Trophoblast cell (in vitro differentiated cells and primary cell): ENCODE data around the gene ETV5.

Experiments
- DNase-seq, 2 donors: peaks; one replicate each; pipeline ENCODE4 v3.0.0-alpha.2; 2016
- H2AFZ ChIP-seq: 2 replicates; pipeline ENCODE4 v1.6.1; 2013; ENCODE audit warnings: low read length, moderate library complexity, mild to moderate bottlenecking; ENCODE audit not compliant: insufficient read depth, poor library complexity
- H2AK5ac ChIP-seq: 2 replicates; pipeline ENCODE4 v1.6.1; 2013; ENCODE audit warnings: mild to moderate bottlenecking, low read length
- H2BK120ac ChIP-seq: 2 replicates; pipeline ENCODE4 v1.6.1; 2013; ENCODE audit warnings: low read length, mild to moderate bottlenecking, moderate library complexity; ENCODE audit not compliant: insufficient read depth, poor library complexity
- H2BK12ac ChIP-seq: 2 replicates; pipeline ENCODE4 v1.6.1; 2013; ENCODE audit warnings: mild to moderate bottlenecking, low read length, moderate library complexity
- H2BK5ac ChIP-seq: 2 replicates; pipeline ENCODE4 v1.6.1; 2013; ENCODE audit warnings: low read length, low read depth, moderate library complexity, mild to moderate bottlenecking; ENCODE audit not compliant: poor library complexity
- H3K14ac ChIP-seq: 2 replicates; pipeline ENCODE4 v1.6.1; 2013; ENCODE audit warnings: mild to moderate bottlenecking, low read length
- H3K18ac ChIP-seq: 2 replicates; pipeline ENCODE4 v1.6.1; 2013; ENCODE audit warnings: mild to moderate bottlenecking, low read length
- H3K23ac ChIP-seq: 2 replicates; pipeline ENCODE4 v1.6.1; 2013; ENCODE audit warnings: low read length
- H3K27ac ChIP-seq: 2 replicates; pipeline ENCODE4 v1.5.1; 2013; ENCODE audit warnings: low read depth, mild to moderate bottlenecking, inconsistent platforms, low read length, moderate library complexity
- H3K27me3 ChIP-seq: 2 replicates; pipeline ENCODE4 v1.6.1; 2013; ENCODE audit warnings: inconsistent platforms, mild to moderate bottlenecking, low read length, moderate library complexity; ENCODE audit not compliant: insufficient read depth
- H3K36me3 ChIP-seq, 2 experiments: 1 replicate in 1 of 2; 2 replicates in 1 of 2; pipeline ENCODE4 v1.6.1; 2013; ENCODE audit warnings: low read length in 2 of 2, mild to moderate bottlenecking in 2 of 2, moderate library complexity in 1 of 2; ENCODE audit not compliant: insufficient read depth in 2 of 2, control insufficient read depth in 1 of 2
- H3K4ac ChIP-seq: 2 replicates; pipeline ENCODE4 v1.6.1; 2013; ENCODE audit warnings: low read depth, mild to moderate bottlenecking, low read length, moderate library complexity
- H3K4me1 ChIP-seq, 2 experiments: 1 replicate in 1 of 2; 2 replicates in 1 of 2; pipeline ENCODE4 v1.6.1; 2013; ENCODE audit warnings: low read length in 2 of 2, mild to moderate bottlenecking in 2 of 2, moderate library complexity in 1 of 2; ENCODE audit not compliant: insufficient read depth in 2 of 2, control insufficient read depth in 1 of 2
- H3K4me2 ChIP-seq: 2 replicates; pipeline ENCODE4 v1.6.1; 2013; ENCODE audit warnings: inconsistent platforms, mild to moderate bottlenecking, low read length, moderate library complexity
- H3K4me3 ChIP-seq: 2 replicates; pipeline ENCODE4 v1.5.1; 2013; ENCODE audit warnings: mild to moderate bottlenecking, low read depth, low read length, inconsistent platforms
- H3K79me1 ChIP-seq: one replicate; pipeline ENCODE4 v1.6.1; 2013; ENCODE audit warnings: low read length
- H3K79me2 ChIP-seq: 2 replicates; pipeline ENCODE4 v1.6.1; 2013; ENCODE audit warnings: low read length, mild to moderate bottlenecking; ENCODE audit not compliant: control insufficient read depth, insufficient read depth, poor library complexity
- H3K9ac ChIP-seq: 2 replicates; pipeline ENCODE4 v1.6.1; 2013; ENCODE audit warnings: mild to moderate bottlenecking, low read length
- H3K9me3 ChIP-seq: 2 replicates; pipeline ENCODE4 v1.6.1; 2013; ENCODE audit warnings: low read depth, mild to moderate bottlenecking, control low read depth, inconsistent platforms, low read length; ENCODE audit not compliant: insufficient read depth
- H4K12ac ChIP-seq: 2 replicates; pipeline ENCODE4 v1.6.1; 2013; ENCODE audit warnings: low read depth, mild to moderate bottlenecking, low read length, moderate library complexity
- H4K8ac ChIP-seq: 2 replicates; pipeline ENCODE4 v1.6.1; 2013; ENCODE audit warnings: low read depth, mild to moderate bottlenecking, low read length, moderate library complexity
- H4K91ac ChIP-seq: one replicate; pipeline ENCODE4 v1.6.1; 2013; ENCODE audit warnings: low read depth, mild to moderate bottlenecking, low read length, moderate library complexity
- WGBS: extraction: QIAGEN DNeasy Blood & Tissue Kit; methylation state at CpG from one replicate; pipeline ENCODE4 v1.1.7; 2013; ENCODE audit warnings: missing lambda C conversion rate; ENCODE audit not compliant: insufficient read length, insufficient coverage; ENCODE audit errors: extremely low coverage; 5-methylcytosine and 5-hydroxymethylcytosine counted together

ETV5 gene

GRCh38 chr3:186137051-186137685, 28.3 kb upstream of the ETV5 start:
- H3K9me3 ChIP-seq, result no peaks in the 10 kb centered on the region
- no peak overlapping the region for H3K27ac ChIP-seq
- H3K18ac ChIP-seq, result no peak overlapping the region
- no peak overlapping the region for H3K9ac ChIP-seq
- no peaks in the 10 kb centered on the region for H3K79me2 ChIP-seq
- H3K23ac ChIP-seq, result no peak overlapping the region
- H2BK12ac ChIP-seq, result no peak overlapping the region
- WGBS, result no CpG with 5 or more reads among the region's 15 CpGs
- H3K36me3 ChIP-seq, result no peaks in the 10 kb centered on the region
- no peak overlapping the region for H3K4me2 ChIP-seq
- H2BK5ac ChIP-seq, result no peak overlapping the region
- no peaks in the 10 kb centered on the region for H3K79me1 ChIP-seq
- H2AK5ac ChIP-seq, result no peak overlapping the region
- peak; percentile 88 to 90 for DNase-seq
- no peak overlapping the region for H4K8ac ChIP-seq
- H4K91ac ChIP-seq, result no peak overlapping the region
- H3K4me1 ChIP-seq, result no peaks in the 10 kb centered on the region
- H2AFZ ChIP-seq, result no peak overlapping the region
- no peak overlapping the region for H3K4me3 ChIP-seq
- H4K12ac ChIP-seq, result no peak overlapping the region
- H3K4ac ChIP-seq, result no peak overlapping the region
- H2BK120ac ChIP-seq, result no peak overlapping the region
- H3K27me3 ChIP-seq, result no peaks in the 10 kb centered on the region
- no peak overlapping the region for H3K14ac ChIP-seq

GRCh38 chr3:186133980-186134379, 25.1 kb upstream of the ETV5 start:
- DNase-seq, result no peak
- H4K8ac ChIP-seq, result no peak overlapping the region
- no peak overlapping the region for H2BK12ac ChIP-seq
- no peak overlapping the region for H4K12ac ChIP-seq
- no peak overlapping the region for H2BK120ac ChIP-seq
- no peak overlapping the region for H4K91ac ChIP-seq
- H3K18ac ChIP-seq, result no peak overlapping the region
- H3K14ac ChIP-seq, result no peak overlapping the region
- H2AFZ ChIP-seq, result no peak overlapping the region
- no peak overlapping the region for H3K4ac ChIP-seq
- H3K4me3 ChIP-seq, result no peak overlapping the region
- H3K4me2 ChIP-seq, result no peak overlapping the region
- no peak overlapping the region for H3K27ac ChIP-seq
- no peak overlapping the region for H3K23ac ChIP-seq
- H2AK5ac ChIP-seq, result no peak overlapping the region
- H3K4me1 ChIP-seq, result no peaks in the 10 kb centered on the region
- no peaks in the 10 kb centered on the region for H3K27me3 ChIP-seq
- H3K79me2 ChIP-seq, result no peaks in the 10 kb centered on the region
- H2BK5ac ChIP-seq, result no peak overlapping the region
- H3K36me3 ChIP-seq, result no peaks in the 10 kb centered on the region
- H3K9ac ChIP-seq, result no peak overlapping the region
- H3K79me1 ChIP-seq, result no peaks in the 10 kb centered on the region
- WGBS, result no CpG with 5 or more reads among the region's 5 CpGs
- H3K9me3 ChIP-seq, result no peaks in the 10 kb centered on the region

- no peak overlapping the region for H2AFZ ChIP-seq
- H3K18ac ChIP-seq, result no peak overlapping the region
- no peaks in the 10 kb centered on the region for H3K4me1 ChIP-seq
- H3K27me3 ChIP-seq, result no peaks in the 10 kb centered on the region
- no peaks in the 10 kb centered on the region for H3K9me3 ChIP-seq
- H4K8ac ChIP-seq, result no peak overlapping the region
- no peak overlapping the region for H3K4me3 ChIP-seq
- H3K79me2 ChIP-seq, result no peaks in the 10 kb centered on the region
- no peak overlapping the region for H2BK5ac ChIP-seq
- no peak overlapping the region for H3K23ac ChIP-seq
- H2BK120ac ChIP-seq, result no peak overlapping the region
- no peak overlapping the region for H2BK12ac ChIP-seq
- no peaks in the 10 kb centered on the region for H3K79me1 ChIP-seq
- no peak overlapping the region for H3K4ac ChIP-seq
- no peak for DNase-seq
- no peak overlapping the region for H4K91ac ChIP-seq
- no peak overlapping the region for H3K27ac ChIP-seq
- no CpG with 5 or more reads among the region's 2 CpGs for WGBS
- no peak overlapping the region for H2AK5ac ChIP-seq
- H3K4me2 ChIP-seq, result no peak overlapping the region
- H3K36me3 ChIP-seq, result no peaks in the 10 kb centered on the region
- H3K9ac ChIP-seq, result no peak overlapping the region
- no peak overlapping the region for H4K12ac ChIP-seq
- no peak overlapping the region for H3K14ac ChIP-seq
These were observed 23.6 kb upstream of the ETV5 start for GRCh38 chr3:186132487-186132886.

- Histone ChIP-seq H3K36me3 (no peaks in the 10 kb centered on the region), H4K12ac (no peak overlapping the region), H4K8ac (no peak overlapping the region), H3K4me3 (no peak overlapping the region), H2AK5ac (no peak overlapping the region), H3K79me2 (no peaks in the 10 kb centered on the region), H4K91ac (no peak overlapping the region), H3K14ac (no peak overlapping the region), H3K4ac (no peak overlapping the region), H3K9me3 (peaks cover under 1% of the 10 kb centered on the region), H3K4me1 (no peaks in the 10 kb centered on the region), H3K23ac (no peak overlapping the region), H2BK120ac (no peak overlapping the region), H2BK12ac (no peak overlapping the region), H3K27ac (no peak overlapping the region), H3K27me3 (no peaks in the 10 kb centered on the region), H3K79me1 (peaks cover 1% of the 10 kb centered on the region), H3K4me2 (no peak overlapping the region), H2BK5ac (no peak overlapping the region), H3K9ac (no peak overlapping the region), H3K18ac (no peak overlapping the region), H2AFZ (no peak overlapping the region)
- no peak for DNase-seq
- no CpG with 5 or more reads among the region's 4 CpGs for whole genome bisulfite sequencing
These were observed 20.3 kb upstream of the ETV5 start for GRCh38 chr3:186129206-186129605.
